Measurements from ENCODE around the gene ACOXL. TPM values are rescaled to one million over a fixed set of nuclear protein-coding genes. Genes with fewer than 3 reads are reported as not detected.

The ACOXL gene
- total and polyA plus RNA-seq, 2 donors (not counting 3 experiments of a cell fraction or from before 2014, with no cell fraction given): not detected

DNA sequence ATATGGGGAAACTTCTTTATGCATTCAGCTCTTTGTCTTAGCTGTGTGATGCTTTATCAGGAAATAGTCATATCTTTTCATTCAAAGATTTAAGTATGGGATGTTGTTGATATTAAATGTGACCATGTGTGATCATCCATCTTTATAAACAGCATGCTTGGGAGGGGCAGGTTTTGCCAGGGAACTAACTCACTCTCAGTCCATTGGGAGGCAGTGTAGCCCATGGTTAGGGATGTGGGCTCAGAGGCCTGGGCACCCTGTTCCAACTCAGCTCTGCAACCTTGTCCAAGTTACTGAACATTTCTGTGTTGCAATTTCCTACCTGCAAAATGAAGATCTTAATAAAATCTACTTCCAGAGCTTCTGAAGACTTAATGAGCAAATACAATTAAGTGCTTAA is 296.3 kb downstream of the ACOXL start:
- ChIA-PET CTCF (no interaction called here), POLR2A (no interaction called here)
- intact Hi-C loops (cut with micrococcal nuclease) (loop anchor here (2.0 kb wide), 1 partner anchor 88 kb away; no protein-coding TSS in a partner anchor), dilution Hi-C loops (cut with MboI; ENCODE audit: extremely low pct_ligation_motif_present, low sequenced_read_pairs) (no loop called here)
- H3K9me3 ChIP-seq (replicated peaks; ENCODE audit: control insufficient read depth, insufficient read depth, low read length): no peaks in the 10 kb centered on the region
- TF ChIP-seq, protein P1, sequence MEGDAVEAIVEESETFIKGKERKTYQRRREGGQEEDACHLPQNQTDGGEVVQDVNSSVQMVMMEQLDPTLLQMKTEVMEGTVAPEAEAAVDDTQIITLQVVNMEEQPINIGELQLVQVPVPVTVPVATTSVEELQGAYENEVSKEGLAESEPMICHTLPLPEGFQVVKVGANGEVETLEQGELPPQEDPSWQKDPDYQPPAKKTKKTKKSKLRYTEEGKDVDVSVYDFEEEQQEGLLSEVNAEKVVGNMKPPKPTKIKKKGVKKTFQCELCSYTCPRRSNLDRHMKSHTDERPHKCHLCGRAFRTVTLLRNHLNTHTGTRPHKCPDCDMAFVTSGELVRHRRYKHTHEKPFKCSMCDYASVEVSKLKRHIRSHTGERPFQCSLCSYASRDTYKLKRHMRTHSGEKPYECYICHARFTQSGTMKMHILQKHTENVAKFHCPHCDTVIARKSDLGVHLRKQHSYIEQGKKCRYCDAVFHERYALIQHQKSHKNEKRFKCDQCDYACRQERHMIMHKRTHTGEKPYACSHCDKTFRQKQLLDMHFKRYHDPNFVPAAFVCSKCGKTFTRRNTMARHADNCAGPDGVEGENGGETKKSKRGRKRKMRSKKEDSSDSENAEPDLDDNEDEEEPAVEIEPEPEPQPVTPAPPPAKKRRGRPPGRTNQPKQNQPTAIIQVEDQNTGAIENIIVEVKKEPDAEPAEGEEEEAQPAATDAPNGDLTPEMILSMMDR (IDR thresholded peaks at IDR 0.05; ENCODE audit: extremely low read depth in 1 of 2, insufficient read depth in 1 of 2, low read depth in 1 of 2, low read length in 2 of 2): peak; percentile 32
- TF ChIP-seq MYC (IDR thresholded peaks at IDR 0.05; ENCODE audit: low read depth, low read length): no peak
- H3K27ac ChIP-seq (ENCODE audit: insufficient read depth, low read depth, low read length): no peak overlapping the region
- peak; percentile 26 for DNase-seq (ENCODE audit: low read depth, low spot score)
- no peaks in the 10 kb centered on the region for H3K36me3 ChIP-seq (ENCODE audit: control insufficient read depth in 2 of 2, extremely low read depth in 1 of 2, insufficient read depth in 2 of 2, low read length in 2 of 2)
- FAIRE-seq: no peak
- H4K20me1 ChIP-seq (replicated peaks; ENCODE audit: control insufficient read depth, extremely low read depth, insufficient read depth, low read length): no peaks in the 10 kb centered on the region
- peaks cover 27 to 31% of the 10 kb centered on the region in 2 experiments for H3K27me3 ChIP-seq (ENCODE audit: control insufficient read depth in 2 of 2, insufficient read depth in 2 of 2, low read length in 2 of 2)
- no peak overlapping the region for H3K4me2 ChIP-seq (ENCODE audit: insufficient read depth, low read length)
- H3K9ac ChIP-seq (replicated peaks; ENCODE audit: extremely low read depth, insufficient read depth, low read length): no peak overlapping the region
- H2AFZ ChIP-seq (ENCODE audit: low read depth, low read length): no peak overlapping the region
- H3K9me1 ChIP-seq (replicated peaks; ENCODE audit: control insufficient read depth, extremely low read depth, insufficient read depth, low read length): no peaks in the 10 kb centered on the region
- H3K4me1 ChIP-seq (ENCODE audit: control insufficient read depth, extremely low read depth, insufficient read depth, low read length): no peaks in the 10 kb centered on the region
- BruUV-seq (replicated peaks): no TSS peak
- no peak overlapping the region for H3K4me3 ChIP-seq (replicated peaks in 1 of 3; ENCODE audit: insufficient read depth in 1 of 3, low read depth in 1 of 3, low read length in 3 of 3)
- no peaks in the 10 kb centered on the region for H3K79me2 ChIP-seq (ENCODE audit: control insufficient read depth, insufficient read depth, low read length)

DNA sequence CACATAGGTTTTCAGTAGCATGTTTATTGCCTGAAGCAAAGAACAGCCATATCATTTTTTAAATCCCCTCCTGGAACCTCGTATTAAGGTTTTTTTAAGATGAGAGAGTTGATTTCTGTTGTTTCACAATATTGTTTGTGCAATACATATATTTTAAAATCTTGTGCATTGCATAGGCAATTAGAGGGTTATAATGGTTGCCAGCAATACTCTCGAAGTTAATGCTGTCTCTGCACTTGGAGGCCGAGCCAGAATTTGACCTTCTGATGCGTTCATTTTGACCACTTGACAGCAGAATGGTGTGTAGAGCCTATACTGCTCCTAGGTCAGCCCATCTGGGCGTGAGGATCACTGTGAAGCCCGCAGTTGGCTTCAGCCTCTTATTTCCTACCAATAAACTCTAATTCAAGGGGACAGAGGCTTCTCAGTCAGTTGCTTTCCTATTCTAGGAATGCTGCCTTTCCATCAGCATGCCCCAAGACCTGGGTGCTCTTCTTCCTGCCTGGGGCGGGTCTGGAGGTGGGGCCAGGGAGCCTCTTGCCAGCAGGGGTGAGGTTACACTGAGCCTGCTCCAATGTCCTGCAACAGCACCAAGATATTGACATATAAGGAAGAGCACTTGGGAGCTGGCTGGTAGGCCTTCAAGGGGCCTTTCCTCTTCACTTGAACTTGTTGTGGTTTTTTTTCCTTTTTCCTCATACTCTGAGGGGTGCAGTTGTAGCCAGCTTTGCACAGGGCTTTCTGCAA is 297.0 kb downstream of the ACOXL start:
- no peaks in the 10 kb centered on the region for H3K9me3 ChIP-seq (replicated peaks; ENCODE audit: control insufficient read depth, insufficient read depth, low read length)
- ChIA-PET POLR2A (no interaction called here), CTCF (interaction anchor here (0.6 kb wide), 1 partner anchor 150 kb away, joined by 3 read pairs; no protein-coding TSS in a partner anchor)
- no peak overlapping the region for H3K4me3 ChIP-seq (replicated peaks in 1 of 3; ENCODE audit: insufficient read depth in 1 of 3, low read depth in 1 of 3, low read length in 3 of 3)
- no peaks in the 10 kb centered on the region for H3K9me1 ChIP-seq (replicated peaks; ENCODE audit: control insufficient read depth, extremely low read depth, insufficient read depth, low read length)
- H3K36me3 ChIP-seq (ENCODE audit: control insufficient read depth in 2 of 2, extremely low read depth in 1 of 2, insufficient read depth in 2 of 2, low read length in 2 of 2): no peaks in the 10 kb centered on the region
- no peak for DNase-seq (ENCODE audit: low read depth, low spot score)
- H3K27me3 ChIP-seq (ENCODE audit: control insufficient read depth in 2 of 2, insufficient read depth in 2 of 2, low read length in 2 of 2): peaks cover 23 to 31% of the 10 kb centered on the region in 2 experiments
- TF ChIP-seq POLR2AphosphoS5 (IDR thresholded peaks at IDR 0.05; ENCODE audit: insufficient read depth, low read depth, low read length) (no peak), EZH2 (IDR thresholded peaks at IDR 0.05; ENCODE audit: borderline replicate concordance, low read depth, low read length, severe bottlenecking) (peak; percentile 28)
- H3K4me1 ChIP-seq (ENCODE audit: control insufficient read depth, extremely low read depth, insufficient read depth, low read length): no peaks in the 10 kb centered on the region
- H3K9ac ChIP-seq (replicated peaks; ENCODE audit: extremely low read depth, insufficient read depth, low read length): no peak overlapping the region
- BruUV-seq (replicated peaks): no TSS peak
- dilution Hi-C loops (cut with MboI; ENCODE audit: extremely low pct_ligation_motif_present, low sequenced_read_pairs): no loop called here
- H2AFZ ChIP-seq (ENCODE audit: low read depth, low read length): no peak overlapping the region
- intact Hi-C loops (cut with micrococcal nuclease): loop anchor here (2.0 kb wide), 1 partner anchor 87 kb away; no protein-coding TSS in a partner anchor
- no peak overlapping the region for H3K4me2 ChIP-seq (ENCODE audit: insufficient read depth, low read length)
- no peak for FAIRE-seq
- H3K27ac ChIP-seq (ENCODE audit: insufficient read depth, low read depth, low read length): no peak overlapping the region
- H4K20me1 ChIP-seq (replicated peaks; ENCODE audit: control insufficient read depth, extremely low read depth, insufficient read depth, low read length): no peaks in the 10 kb centered on the region
- no peaks in the 10 kb centered on the region for H3K79me2 ChIP-seq (ENCODE audit: control insufficient read depth, insufficient read depth, low read length)
